ENCODE data around the gene RAD51B.

Gene RAD51B

DNA sequence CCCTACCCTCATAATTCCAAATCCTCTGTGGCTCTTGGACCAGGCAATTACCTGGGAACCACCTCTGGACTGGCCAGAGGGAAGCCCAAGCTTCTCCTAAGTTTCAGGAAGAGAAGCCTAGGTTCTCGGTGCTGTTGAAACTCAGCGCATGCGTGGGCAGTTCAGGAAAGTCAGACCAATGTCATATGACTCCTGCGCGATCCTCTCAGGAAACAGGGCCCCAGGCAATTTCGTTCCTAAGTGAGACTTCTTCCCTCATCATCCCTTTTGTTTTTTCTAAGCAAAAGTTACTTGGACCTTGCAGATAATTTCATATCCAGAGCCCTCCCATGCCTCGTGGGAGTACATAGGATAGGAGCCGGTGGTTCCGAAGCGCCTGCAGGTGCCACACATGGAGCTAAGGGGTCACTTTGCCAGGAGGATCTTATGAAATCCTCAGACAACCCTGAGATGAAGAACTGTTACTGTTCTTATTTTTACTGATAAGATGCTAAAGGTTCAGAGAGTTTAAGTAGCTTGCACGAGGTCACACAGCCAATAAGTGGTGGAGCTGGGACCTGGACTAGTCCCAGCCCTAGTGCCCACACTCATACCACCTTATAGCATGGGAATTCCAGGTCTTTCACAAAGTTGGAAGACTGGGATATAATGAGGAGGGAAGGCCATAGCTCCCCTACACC, 805.1 kb downstream of the RAD51B start:
- no peak for DNase-seq (ENCODE audit: low read depth in 1 of 2, low spot score in 1 of 2)

DNA sequence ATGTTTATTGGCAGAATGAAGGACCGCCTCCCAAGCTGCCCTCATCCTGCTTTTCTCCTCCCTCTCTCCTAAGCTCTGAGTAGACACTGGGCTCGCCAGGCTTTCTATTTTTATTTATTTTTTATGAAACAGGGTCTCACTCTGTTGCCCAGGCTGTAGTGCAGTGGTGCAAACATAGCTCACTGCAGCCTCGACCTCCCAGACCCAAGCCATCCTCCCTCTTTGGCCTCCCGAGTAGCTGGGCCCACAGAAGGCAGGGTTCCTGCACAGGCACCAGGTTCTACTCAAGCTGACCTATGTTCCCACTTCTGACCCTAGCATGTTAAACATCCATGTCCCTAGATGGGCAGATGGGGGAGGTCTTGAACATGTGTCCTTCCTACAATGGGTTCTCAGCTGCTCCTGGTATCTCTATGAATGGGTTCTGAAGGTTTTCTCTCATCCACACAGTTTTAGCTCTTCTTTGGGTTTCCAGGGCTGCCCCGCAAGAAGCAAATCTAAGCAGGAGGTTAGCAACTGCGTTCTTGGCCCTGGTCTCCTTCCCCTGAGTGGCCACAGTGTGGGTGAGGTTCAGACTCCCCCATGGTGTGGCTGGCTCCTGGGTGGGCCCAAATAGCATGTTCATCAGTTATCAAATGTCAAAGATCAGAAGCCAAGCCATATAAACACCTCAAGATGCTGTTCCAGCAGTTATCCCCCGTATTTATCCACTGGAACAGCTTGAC, 805.9 kb downstream of the RAD51B start:
- DNase-seq (ENCODE audit: low read depth in 1 of 2, low spot score in 1 of 2), result no peak

DNA sequence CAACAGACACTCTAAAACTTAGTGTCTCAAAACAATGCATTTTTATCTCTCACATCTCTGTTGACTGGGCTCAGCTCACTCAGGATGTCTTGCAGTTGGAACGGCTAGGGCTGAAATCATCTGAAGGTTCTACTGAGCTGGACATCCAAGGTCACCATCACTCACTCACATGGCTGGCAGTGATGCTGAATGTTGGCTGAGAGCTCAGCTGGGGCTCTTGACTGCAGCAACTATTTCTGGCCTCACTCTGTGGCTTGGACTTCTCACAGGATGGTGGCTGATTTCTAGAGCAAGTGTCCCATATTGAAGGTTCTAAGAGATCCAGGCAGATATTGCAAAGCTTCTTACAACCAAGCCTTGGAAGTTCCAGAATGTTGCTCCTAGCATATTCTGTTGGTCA, 806.8 kb downstream of the RAD51B start:
- no peak for DNase-seq (ENCODE audit: low read depth in 1 of 2, low spot score in 1 of 2)

DNA sequence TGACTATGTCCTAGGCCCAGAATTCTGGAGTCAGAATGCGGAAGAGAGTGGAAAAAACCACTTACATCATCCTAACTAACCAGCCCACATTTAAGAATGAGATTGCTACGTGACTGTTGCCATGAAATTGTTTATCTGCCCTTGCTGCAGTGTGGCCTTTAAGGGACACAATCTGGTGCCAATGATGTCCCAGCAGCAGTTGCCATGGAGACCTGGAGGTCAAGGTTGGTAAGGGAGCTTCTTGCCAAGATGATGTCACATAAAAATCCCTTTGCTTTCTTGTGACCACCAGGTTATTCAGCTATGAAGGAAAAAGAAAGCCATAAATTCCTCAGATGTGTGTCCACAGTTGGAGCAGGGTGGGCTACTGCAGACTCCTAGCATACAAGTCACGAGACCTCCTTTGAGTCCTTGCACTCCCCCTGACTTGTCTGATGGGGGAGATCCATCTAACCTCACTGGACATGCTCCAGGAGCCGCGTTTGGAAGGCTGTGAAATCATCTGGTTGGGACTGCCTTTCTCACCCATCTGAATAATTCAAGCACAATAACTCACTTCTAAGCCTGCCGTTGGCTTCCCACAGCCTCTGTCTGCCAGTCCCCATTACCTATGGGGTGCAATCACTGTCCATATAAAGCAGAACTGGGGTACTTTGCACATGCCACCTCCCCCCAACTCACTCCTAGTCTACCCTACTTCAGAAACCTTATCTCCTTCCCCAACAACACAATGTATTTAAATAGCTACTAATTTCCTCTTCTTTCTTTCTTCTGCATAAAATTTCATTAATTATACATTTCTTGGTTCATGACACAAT, 807.7 kb downstream of the RAD51B start:
- no peak for DNase-seq (ENCODE audit: low read depth in 1 of 2, low spot score in 1 of 2)

DNA sequence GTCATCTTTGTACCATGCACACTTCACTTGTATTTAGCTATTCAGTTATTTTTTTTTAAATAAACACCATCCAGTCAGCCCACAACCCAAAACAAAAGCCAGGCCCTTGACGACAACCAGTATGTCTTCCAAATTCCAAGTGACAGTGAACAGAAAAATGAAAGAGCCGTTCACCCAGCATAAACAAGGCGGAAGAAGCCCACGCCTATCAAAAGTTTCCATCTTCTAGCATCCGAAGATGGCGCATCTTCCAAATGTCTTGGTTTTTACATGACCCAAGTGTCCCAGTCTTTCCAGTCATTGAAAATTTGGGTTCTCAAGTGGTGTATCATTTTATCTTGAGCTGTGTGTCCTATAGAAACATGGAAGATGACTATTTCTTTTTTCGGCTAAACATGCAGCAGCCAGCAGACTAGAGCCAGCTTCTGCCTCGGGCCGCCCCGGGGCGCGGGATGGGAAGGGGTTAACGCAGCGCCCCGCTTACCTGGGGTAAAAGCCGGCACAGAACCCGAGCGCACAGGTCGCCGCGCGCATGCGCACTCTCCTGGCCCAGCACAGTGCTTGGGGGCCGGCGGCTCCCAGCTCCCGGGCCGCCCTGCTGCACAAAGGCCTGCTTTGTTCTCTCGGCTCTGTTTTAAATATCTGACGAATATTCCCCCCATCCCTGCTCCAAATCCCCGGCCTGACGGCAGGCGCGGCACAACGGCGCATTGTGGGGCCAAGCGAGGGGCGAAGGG, 808.5 kb downstream of the RAD51B start:
- DNase-seq (ENCODE audit: low read depth in 1 of 2, low spot score in 1 of 2), result peak; percentile 29 to 31

DNA sequence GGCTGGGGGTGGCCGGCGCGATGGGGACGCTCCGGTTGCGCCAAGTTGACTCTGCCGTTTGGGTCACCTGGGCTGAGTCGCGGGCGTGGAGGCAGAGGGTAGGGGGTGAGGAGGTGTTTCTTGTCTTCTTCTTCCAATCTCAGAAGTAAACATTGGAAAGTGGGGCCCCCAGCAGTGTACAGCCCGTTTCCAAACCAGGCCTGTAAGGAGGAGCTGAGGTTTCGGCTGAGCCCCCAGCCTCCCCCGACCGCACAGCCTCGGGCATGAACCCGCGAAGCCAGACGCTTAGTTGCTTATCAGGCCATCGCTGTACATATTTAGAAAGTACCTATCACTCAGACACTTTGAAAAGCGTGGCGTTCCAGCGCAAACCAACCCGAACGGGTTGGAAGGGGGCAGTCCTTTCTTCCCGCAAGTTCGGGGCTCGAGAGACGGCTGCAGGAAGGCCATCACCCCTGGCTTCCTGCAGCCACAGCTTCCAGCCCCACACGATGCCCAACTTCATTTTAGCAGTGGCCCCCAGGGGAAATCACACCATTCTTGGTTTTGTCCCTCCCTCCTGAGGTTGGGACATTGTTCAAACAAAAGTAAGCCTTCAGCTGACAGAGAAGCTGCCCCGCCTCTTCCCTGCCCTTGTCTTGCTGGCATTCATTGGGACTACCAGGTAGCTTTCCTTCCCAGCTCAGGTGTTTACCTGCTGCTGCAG, 809.2 kb downstream of the RAD51B start:
- no peak for DNase-seq (ENCODE audit: low read depth in 1 of 2, low spot score in 1 of 2)

DNA sequence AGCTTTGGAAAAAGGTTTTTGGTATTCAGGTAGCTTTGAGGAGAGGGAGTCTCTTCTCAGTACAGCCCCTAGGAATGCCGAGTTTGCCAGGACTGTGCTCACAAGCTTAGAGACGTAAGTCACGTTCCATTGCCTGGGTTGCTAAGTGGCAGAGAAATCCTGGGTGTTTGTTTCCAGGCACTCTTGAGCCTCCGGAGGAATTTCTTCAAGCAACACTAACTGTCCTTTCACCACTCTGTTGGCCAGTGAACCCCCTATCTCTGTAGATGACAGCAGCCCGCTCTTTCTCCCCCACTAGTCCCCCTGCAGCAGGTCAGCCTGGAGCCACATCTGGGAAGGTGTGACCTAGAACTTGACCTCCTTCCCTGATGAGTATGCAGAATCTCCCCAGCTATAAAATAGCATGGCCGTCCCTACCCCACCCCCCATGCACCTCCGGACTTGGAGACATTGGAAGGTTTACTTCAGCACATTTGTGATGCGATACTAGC, 810.5 kb downstream of the RAD51B start:
- DNase-seq (ENCODE audit: low read depth in 1 of 2, low spot score in 1 of 2), result no peak

DNA sequence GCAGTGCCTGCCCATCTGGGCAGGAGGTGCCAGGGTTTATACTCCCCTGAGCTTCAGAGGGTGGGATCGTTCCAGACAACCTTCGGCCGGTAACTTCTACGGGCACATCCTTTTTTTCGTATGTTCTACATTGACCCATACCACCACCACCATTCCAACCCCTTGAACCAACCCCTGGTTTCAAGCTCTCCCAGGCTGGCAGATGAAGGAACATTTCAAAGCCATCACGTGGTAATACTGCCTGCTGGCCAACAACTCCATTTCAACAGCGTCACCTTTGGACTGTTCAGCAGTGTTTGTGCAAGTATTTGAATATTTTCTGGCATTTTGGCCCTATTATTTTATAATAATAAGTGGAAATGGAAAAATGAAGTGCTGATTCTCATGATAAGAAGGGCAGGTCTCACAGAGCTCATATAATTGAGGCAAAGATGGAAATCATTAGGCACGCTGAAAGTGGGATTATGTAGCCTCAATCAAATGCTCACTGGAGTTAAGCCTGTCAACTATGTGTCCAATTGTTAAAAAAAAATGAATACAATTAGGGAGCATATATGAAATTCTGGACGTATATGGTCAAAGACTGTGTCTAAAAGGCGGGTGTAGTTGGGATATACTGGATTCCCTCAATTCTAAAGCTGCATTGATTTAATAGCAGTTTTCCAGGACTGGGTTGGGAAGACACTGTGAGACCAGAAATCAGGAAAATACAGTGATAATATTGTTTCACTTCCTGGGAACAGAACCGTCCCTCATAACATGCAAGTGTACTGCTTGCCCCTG, 811.2 kb downstream of the RAD51B start:
- DNase-seq (ENCODE audit: low read depth in 1 of 2, low spot score in 1 of 2), result no peak

DNA sequence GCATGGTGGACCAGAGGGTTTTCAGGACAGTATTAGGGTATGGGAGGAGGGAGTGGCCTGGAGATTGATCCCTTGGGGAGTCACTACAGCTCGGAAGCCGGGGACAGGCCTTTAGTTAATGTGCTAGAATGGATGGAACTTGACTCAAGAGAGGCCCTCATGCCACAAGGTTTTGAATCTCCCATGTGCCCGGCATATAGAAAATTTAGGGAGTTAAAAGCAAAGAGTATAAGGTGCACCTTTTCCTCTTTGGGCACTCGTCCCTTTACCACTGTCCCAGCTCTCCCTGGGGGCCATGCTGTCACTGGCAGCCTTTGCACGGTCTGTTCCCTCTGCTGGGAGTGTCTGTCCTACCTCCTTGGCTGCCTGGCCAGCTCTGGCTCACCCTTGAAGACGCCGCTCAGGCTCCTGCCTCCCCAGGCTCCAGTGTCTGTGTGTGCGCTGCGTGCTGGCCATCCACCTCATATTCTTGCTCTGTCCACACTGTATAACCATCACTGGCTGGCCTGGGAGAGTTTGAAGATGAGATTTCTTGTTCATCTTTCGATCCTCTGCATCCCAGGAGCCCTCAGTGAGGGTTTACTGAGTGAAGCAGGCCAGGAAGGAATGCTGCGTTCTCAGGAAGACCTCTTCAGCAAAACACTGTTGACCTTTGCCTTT, 811.9 kb downstream of the RAD51B start:
- no peak for DNase-seq (ENCODE audit: low read depth in 1 of 2, low spot score in 1 of 2)

DNA sequence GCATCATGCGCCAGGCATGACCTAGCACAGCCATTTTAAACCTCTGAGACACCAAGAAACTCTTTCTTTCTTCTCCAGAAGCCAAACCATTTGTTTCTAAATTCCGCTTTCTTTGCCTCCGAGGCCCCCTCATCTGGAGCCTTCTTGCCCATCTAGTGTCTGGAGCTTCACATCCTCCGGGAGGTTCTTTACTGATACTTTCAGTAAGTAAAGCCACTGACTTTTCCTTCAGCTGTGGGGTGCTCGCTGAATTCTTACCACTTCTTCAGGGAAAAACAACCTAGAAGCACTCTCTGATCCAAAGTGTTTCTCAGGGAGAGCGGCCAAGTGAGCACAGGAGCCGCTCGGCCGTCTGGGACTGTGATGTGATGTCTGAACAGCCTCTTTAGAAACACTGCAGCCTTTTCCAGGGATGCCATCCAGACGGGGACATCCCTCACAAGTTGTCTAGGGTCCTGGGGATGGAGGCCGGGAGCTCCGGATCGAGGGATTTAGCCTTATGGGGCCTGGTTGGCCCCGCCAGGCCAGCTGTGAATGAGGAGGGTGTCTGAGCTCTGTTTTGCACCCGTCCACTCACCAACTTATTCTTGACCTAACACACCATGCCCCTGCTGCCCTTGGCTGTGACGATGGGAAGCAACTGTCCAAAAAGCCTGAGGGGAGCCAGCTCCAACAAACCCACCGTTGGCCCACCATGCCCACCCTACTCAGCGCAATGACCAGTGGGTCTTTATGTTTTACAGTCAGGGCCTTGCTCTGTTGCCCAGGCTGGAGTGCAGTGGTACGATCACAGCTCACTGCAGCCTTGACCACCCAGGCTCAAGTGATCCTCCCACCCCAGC, 812.7 kb downstream of the RAD51B start:
- no peak for DNase-seq (ENCODE audit: low read depth in 1 of 2, low spot score in 1 of 2)

DNA sequence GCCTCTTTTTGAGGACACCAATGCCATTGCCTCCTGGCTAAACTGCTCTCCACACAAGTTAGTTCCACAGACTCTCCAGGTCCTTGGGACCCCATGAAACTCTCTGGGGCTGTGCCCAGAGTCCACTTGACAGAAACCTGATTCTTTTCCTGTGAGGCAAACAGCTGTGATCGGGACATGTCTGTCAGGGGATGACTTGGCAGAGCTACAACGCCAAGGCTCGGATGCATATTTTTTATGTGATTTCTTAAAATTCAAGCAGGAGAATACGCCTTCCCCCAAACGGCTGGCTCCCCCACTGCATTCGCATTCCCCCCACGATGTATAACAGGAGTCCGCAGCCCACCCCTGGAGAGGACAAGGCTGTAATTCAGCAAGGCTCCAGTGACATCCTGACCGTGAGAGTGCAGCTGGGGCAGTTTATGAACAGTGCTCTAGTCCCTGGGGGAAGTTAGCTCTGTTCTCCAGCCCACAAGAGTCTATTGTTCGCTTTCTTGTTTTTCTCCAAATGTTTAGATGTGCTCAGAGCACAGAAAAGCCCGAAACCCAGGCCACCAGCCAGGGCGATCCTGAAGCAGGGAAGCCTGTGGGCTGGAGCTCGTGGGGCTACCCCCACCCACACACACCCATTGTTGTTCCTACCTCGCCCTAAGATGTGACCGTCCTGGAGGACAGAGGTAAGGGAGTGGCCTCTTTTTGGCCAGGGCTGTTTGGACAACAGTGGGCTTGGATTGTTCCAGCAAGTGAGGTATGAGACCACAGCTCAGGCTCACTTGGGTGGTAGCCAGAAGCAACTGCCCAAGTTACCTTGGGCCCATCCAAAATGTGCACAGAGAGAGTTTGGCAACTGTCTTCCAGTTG, 813.8 kb downstream of the RAD51B start:
- DNase-seq (ENCODE audit: low read depth in 1 of 2, low spot score in 1 of 2), result no peak

DNA sequence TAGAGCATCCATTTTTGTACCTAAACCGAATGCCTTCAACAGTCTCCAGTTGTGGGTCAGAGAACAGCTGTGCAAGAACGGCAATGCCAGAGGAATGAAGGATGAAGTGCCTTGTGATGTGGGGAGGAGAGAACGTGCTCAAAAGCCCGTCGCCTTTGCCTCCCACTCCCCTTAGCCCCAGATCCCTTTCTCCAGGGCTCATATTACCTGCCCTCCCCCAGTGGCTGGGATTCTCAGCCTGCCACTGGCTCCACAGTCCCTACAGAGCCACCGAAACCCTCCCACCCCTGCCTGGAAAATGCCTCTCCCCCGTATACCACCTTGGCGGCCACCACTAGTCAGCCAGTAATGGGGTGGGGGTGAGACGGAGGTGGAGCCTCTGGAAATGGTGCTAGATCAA, 814.8 kb downstream of the RAD51B start:
- DNase-seq (ENCODE audit: low read depth in 1 of 2, low spot score in 1 of 2), result no peak

DNA sequence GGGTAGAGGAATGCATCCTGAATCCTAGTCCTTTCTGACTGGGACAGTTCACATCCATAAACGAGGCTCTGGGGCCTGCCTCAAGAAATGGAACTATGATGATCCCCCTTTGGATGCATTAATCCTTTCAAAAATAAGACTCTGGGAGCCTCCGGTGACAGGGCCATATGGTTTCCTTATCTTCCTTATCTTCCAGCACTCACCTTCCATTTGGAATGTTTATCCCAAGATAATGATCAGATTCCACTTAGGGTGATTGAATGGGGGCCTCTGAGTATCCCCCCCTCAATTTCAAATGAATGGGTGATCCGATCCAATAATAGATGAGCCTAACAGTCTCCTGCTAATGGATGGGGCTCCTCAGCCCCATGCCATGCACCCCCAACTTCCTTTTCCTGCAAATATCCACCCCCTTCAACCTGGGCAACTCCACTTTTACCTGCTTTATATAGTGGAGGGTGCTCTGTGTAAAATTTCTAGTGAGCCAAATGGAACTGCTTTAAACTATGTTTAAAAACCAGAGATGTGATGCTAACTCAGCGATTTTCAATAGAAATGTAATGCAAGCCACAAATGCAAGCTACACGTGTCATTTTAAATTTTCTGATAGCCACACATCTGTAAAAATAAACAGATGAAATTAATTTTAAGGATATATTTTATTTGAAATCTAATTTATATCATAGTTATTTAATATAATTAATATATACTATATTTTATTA, 815.5 kb downstream of the RAD51B start:
- DNase-seq (ENCODE audit: low read depth in 1 of 2, low spot score in 1 of 2), result no peak

DNA sequence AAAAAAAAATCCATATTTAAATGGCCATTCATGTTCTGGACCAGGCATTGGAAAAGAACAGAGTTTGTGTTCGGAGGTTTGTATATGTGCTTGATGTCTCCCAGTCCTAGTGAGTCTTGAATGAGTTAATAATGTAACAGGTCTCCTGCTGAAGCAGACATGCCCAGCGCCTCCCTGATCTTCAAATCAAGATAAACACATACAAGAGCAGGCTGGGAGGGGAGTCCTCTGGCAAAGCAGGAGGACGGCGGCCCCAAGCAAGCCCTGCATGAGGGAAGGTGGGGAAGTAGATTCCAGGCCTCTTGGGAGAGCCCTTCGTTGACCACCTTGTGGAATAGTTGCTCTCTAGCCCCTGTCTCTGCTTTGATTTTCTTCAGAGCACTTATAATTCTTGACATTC, 817.0 kb downstream of the RAD51B start:
- DNase-seq (ENCODE audit: low read depth in 1 of 2, low spot score in 1 of 2), result no peak

DNA sequence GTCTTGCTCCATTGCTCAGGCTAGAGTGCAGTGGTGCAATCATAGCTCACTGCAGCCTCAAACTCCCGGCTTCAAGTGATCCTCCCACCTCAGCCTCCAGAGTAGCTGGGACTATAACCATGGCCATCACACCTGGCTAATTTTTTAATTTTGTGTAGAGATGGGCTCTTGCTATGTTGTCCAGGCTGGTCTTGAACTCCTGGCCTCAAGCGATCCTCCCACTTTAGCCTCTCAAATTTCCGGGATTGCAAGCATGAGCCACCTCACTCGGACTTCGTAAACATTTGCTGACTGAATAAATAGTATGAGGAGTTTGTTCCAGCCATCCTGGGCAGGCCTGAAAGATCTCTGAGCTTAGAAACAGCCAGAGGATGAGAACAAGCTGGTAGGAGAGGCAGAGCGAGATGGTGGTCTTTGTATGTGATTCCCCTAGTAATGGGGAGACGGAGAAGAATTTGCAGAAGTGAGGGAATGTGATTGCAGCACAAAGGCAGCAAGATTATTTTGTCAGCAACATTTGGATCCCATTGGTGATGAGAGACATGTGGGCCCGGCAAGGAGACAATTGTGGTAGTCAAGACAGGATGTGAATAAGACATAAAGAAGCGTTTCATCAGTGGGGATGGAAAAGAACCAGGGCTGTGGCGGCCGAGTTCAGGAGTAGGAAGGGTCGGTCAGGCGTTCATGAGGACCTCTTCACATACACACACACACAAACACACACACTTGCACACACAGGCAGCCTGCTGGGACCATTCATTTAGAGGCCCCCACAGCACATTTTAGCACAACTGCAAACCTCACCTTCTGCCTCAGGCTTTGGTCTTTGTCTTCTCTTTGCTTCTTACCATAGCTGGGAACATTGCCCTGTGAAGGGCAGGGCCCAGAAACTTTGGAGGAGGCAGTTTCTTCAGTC, 817.8 kb downstream of the RAD51B start:
- no peak for DNase-seq (ENCODE audit: low read depth in 1 of 2, low spot score in 1 of 2)
